Endothelial cell of umbilical vein (primary cell): ENCODE measurements around the gene SCAMP5. TPM values are rescaled to one million over a fixed set of nuclear protein-coding genes. Genes with fewer than 3 reads are reported as not detected.

ENCODE experiments used
- BruUV-seq: library from RNA; stranded (reverse); fragments of 400-500 nt; replicated peaks from 2 replicates; lab custom pipeline; 2021; lab: Mats Ljungman, UMichigan
- CTCF ChIA-PET: fragments of 300-600, 350-600 bp; sonication (Branson Sonifier 250); formaldehyde crosslinking; loops from one replicate; lab custom pipeline; 2021; ENCODE audit warnings: antibody characterized with exemption, inconsistent platforms; lab: Charles Lee
- POLR2A ChIA-PET: fragments of 300-600, 350-600 bp; sonication (Branson Sonifier 250); formaldehyde crosslinking; loops from one replicate; lab custom pipeline; 2021; ENCODE audit warnings: antibody characterized with exemption, inconsistent platforms; lab: Charles Lee
- DNase-seq: peaks from one replicate; pipeline ENCODE4 v3.0.0-alpha.2; 2011; ENCODE audit warnings: low read depth, low spot score
- FAIRE-seq: peaks from 2 replicates; lab custom pipeline; 2011; peaks lifted over from hg19 to GRCh38; lab: Jason Lieb, UNC
- H2AFZ ChIP-seq: 2 replicates; pipeline ENCODE4 v1.6.0; 2012; ENCODE audit warnings: low read depth, low read length, control low read depth, inconsistent platforms
- H3K27ac ChIP-seq: 2 replicates; pipeline ENCODE4 v1.5.1; 2011; ENCODE audit warnings: low read depth, mild to moderate bottlenecking, control low read depth, low read length, moderate library complexity; ENCODE audit not compliant: insufficient read depth
- H3K27me3 ChIP-seq, 2 experiments: 2 replicates each; pipeline versions ENCODE4 v1.6.0 to v1.6.1; 2011; ENCODE audit warnings: low read length in 2 of 2, mixed read lengths in 1 of 2; ENCODE audit not compliant: control insufficient read depth in 2 of 2, insufficient read depth in 2 of 2
- H3K36me3 ChIP-seq, 2 experiments: 2 replicates in 1 of 2; 3 replicates in 1 of 2; pipeline ENCODE4 v1.5.1; 2011; ENCODE audit warnings: low read length in 2 of 2, mild to moderate bottlenecking in 1 of 2, moderate library complexity in 1 of 2; ENCODE audit not compliant: control insufficient read depth in 2 of 2, insufficient read depth in 2 of 2; ENCODE audit errors: extremely low read depth in 1 of 2
- H3K4me1 ChIP-seq: 3 replicates; pipeline ENCODE4 v1.5.1; 2011; ENCODE audit warnings: mild to moderate bottlenecking, low read length; ENCODE audit not compliant: control insufficient read depth, insufficient read depth; ENCODE audit errors: extremely low read depth
- H3K4me2 ChIP-seq: 2 replicates; pipeline ENCODE4 v1.6.1; 2011; ENCODE audit warnings: low read length, control low read depth, mixed read lengths; ENCODE audit not compliant: insufficient read depth
- H3K4me3 ChIP-seq, 3 experiments: fragments of 200-600 bp in 1 of 3; sonication (generic), shearing (Covaris generic) in 1 of 3; replicated peaks in 1 of 3; 2 replicates each; pipeline ENCODE4 v1.5.1; 2011 to 2016; ENCODE audit warnings: control low read depth in 3 of 3, low read length in 3 of 3, mild to moderate bottlenecking in 2 of 3, inconsistent platforms in 1 of 3, low read depth in 1 of 3, moderate library complexity in 1 of 3; ENCODE audit not compliant: insufficient read depth in 1 of 3
- H3K79me2 ChIP-seq: 2 replicates; pipeline ENCODE4 v1.6.0; 2012; ENCODE audit warnings: low read length, inconsistent platforms; ENCODE audit not compliant: control insufficient read depth, insufficient read depth
- H3K9ac ChIP-seq: replicated peaks from 2 replicates; pipeline ENCODE3; 2011; ENCODE audit warnings: low read length, control low read depth; ENCODE audit not compliant: insufficient read depth; ENCODE audit errors: extremely low read depth
- H3K9me1 ChIP-seq: replicated peaks from 3 replicates; pipeline ENCODE4 v1.6.0; 2011; ENCODE audit warnings: mild to moderate bottlenecking, low read length; ENCODE audit not compliant: control insufficient read depth, insufficient read depth; ENCODE audit errors: extremely low read depth
- H3K9me3 ChIP-seq: replicated peaks from 2 replicates; pipeline ENCODE4 v1.5.1; 2012; ENCODE audit warnings: low read length, inconsistent platforms; ENCODE audit not compliant: control insufficient read depth, insufficient read depth
- H4K20me1 ChIP-seq: replicated peaks from 2 replicates; pipeline ENCODE3; 2011; ENCODE audit warnings: mild to moderate bottlenecking, low read length; ENCODE audit not compliant: control insufficient read depth, insufficient read depth; ENCODE audit errors: extremely low read depth
- CTCF ChIP-seq, 2 donors: IDR thresholded peaks; 1 replicate in 1 of 2; 2 replicates in 1 of 2; pipeline ENCODE4 v1.5.1; 2011; ENCODE audit warnings: low read length in 2 of 2, mild to moderate bottlenecking in 2 of 2, moderate library complexity in 2 of 2, control low read depth in 1 of 2, inconsistent platforms in 1 of 2, low read depth in 1 of 2; ENCODE audit not compliant: insufficient read depth in 1 of 2; ENCODE audit errors: extremely low read depth in 1 of 2
- FOS ChIP-seq: IDR thresholded peaks from 2 replicates; pipeline ENCODE4 v1.6.1; 2011; ENCODE audit warnings: mild to moderate bottlenecking, low read length, moderate library complexity, borderline replicate concordance; ENCODE audit not compliant: insufficient read depth
- GATA2 ChIP-seq: IDR thresholded peaks from 2 replicates; pipeline ENCODE4 v1.7.0; 2011; ENCODE audit warnings: low read depth, mild to moderate bottlenecking, moderate library complexity, mixed read lengths, low read length; ENCODE audit not compliant: insufficient read length, insufficient read depth
- JUN ChIP-seq: IDR thresholded peaks from 2 replicates; pipeline ENCODE4 v1.6.1; 2011; ENCODE audit warnings: borderline replicate concordance, low read depth; ENCODE audit not compliant: insufficient read length, insufficient read depth
- MAX ChIP-seq: IDR thresholded peaks from 2 replicates; pipeline ENCODE4 v1.6.1; 2011; ENCODE audit not compliant: insufficient read depth, insufficient read length
- POLR2A ChIP-seq: IDR thresholded peaks from 2 replicates; pipeline ENCODE4 v1.6.1; 2012; ENCODE audit warnings: low read depth, mild to moderate bottlenecking, control low read depth, low read length
- POLR2AphosphoS5 ChIP-seq: IDR thresholded peaks from 2 replicates; pipeline ENCODE4 v1.6.1; 2012; ENCODE audit warnings: low read depth, mild to moderate bottlenecking, control low read depth, low read length, moderate library complexity; ENCODE audit not compliant: insufficient read depth
- dilution Hi-C: fragments of 300-500 bp; cut with MboI; formaldehyde crosslinking; loops from one replicate; pipeline ENCODE4 v1.15.0; 2019; ENCODE audit warnings: low sequenced_read_pairs; ENCODE audit not compliant: extremely low pct_ligation_motif_present
- intact Hi-C: fragments of 100-400 bp; cut with micrococcal nuclease; formaldehyde crosslinking; loops from one replicate; pipeline ENCODE4 v1.10.0; 2022
- polyA plus RNA-seq, 4 experiments: library from polyadenylated mRNA; depleted of rRNA in 3 of 4; stranded (reverse) in 3 of 4; unstranded in 1 of 4; fragments of >200 nt; gene quantifications; 2 replicates each; pipeline versions ENCODE4 v1.2.1 to v1.2.3, GENCODE V29; 2011 to 2012; ENCODE audit warnings: missing spikeins in 1 of 4
- total RNA-seq: library from RNA; stranded (reverse); gene quantifications from 2 replicates; pipeline ENCODE4 v1.2.3, GENCODE V29; 2021

SCAMP5 gene
- total and polyA plus RNA-seq, 2 donors (not counting 3 experiments of a cell fraction or from before 2014, with no cell fraction given) = 1.9 to 6.2 TPM

GRCh38 chr15:74997141-74997540 is 1.8 kb downstream of the SCAMP5 start:
- no peaks in the 10 kb centered on the region for H3K9me3 ChIP-seq
- H3K4me1 ChIP-seq = peaks cover 15% of the 10 kb centered on the region
- H2AFZ ChIP-seq = no peak overlapping the region
- no peaks in the 10 kb centered on the region for H3K9me1 ChIP-seq
- no peak for FAIRE-seq
- DNase-seq = peak; percentile 35
- intact Hi-C loops (loop anchor here (2.0 kb wide), 1 partner anchor 26 kb away; the partner anchor contains the start of gene PPCDC), dilution Hi-C loops (no loop called here)
- no TSS peak for BruUV-seq
- no peaks in the 10 kb centered on the region for H4K20me1 ChIP-seq
- POLR2A ChIA-PET = interaction anchor here (0.6 kb wide), 1 partner anchor 40 kb away, joined by 4 read pairs; no protein-coding TSS in a partner anchor
- no peak overlapping the region for H3K27ac ChIP-seq
- no peaks in the 10 kb centered on the region for H3K36me3 ChIP-seq
- no peaks in the 10 kb centered on the region for H3K79me2 ChIP-seq
- H3K9ac ChIP-seq = no peak overlapping the region
- TF ChIP-seq JUN (no peak), FOS (no peak), MAX (no peak), POLR2AphosphoS5 (no peak), CTCF (IDR thresholded peaks at IDR 0.05; ENCODE audit: extremely low read depth in 1 of 2, insufficient read depth in 1 of 2, low read depth in 1 of 2, low read length in 2 of 2) (no peak), GATA2 (peak; percentile 19), POLR2A (no peak)
- CTCF ChIA-PET = no interaction called here
- H3K27me3 ChIP-seq = peaks cover 8 to 20% of the 10 kb centered on the region in 2 experiments
- H3K4me2 ChIP-seq = no peak overlapping the region
- no peak overlapping the region for H3K4me3 ChIP-seq
